Posterior cingulate gyrus (tissue), 11 donors: Measurements from ENCODE around the gene SCAP.

Experiments used
- DNase-seq, 10 donors: peaks; one replicate each; pipeline versions ENCODE4 v3.0.0 to v3.0.0-alpha.2; 2020 to 2021; ENCODE audit warnings: mixed read lengths in 3 of 10
- intact Hi-C: fragments of 100-400 bp; cut with DNase I; formaldehyde crosslinking; loops from one replicate; pipeline ENCODE4 v1.15.1; 2023

SCAP gene

DNA sequence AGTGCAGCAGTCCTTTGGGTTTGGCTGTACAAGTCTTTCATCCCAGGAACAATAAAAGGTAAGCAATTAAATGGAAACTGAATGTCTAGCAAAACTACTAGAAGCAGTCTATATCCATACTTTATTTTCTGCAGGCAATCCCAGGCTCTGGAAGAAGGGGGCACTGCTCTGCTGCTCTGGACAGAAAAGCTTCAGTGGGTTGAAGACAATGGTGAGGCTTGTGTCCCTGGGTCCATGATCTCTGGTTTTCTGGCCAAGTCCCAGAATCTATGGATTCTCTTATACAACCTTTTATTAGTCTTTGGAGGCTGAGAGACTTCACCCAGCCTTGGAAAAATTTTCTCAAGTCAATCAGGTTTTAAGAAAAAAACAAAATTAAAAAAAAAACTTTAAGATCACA, 35.6 kb downstream of the SCAP start:
- intact Hi-C loops, result loop anchor here (2.0 kb wide), 2 partner anchors 35 to 73 kb away; partner anchors contain the start of genes ELP6 and SCAP
- peak in 5 of 10 donors; percentile 21 to 89 (median 45) for DNase-seq

DNA sequence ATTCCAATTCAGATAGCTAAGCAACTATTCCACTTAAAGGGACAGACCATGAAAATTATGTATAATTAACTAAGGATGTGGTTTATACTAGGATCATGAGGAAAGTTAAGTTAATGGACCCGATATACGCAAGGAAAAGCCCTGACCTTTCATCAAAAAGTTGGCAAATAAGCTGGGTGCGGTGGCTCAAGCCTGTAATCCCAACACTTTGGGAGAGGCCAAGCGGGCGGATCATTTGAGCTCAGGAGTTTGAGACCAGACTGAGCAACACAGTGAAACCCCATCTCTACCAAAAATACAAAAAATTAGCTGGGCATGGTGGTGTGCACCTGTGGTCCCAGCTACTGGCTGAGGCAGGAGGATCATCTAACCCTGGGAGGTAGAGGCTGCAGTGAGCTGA, 39.6 kb downstream of the SCAP start:
- intact Hi-C loops, result no loop called here
- no peak for DNase-seq

DNA sequence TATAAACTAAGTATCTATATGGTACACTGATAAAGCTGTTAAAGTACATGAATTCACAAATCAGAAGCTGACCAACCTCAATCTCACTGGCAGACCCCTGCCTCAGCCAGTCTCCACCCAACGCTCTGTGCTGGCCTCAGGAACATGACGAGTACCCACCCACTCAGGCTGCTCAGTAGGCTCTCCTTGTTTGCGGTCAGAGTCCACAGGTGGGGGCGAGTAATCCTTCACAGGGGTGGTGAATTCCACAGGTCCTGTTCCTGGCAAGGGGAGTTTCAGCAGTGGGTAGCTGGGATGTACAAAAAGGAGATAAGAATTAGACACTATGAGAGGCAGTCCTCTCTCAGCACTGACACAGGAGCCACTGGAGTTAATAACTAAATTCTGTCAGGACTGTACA, 40.9 kb downstream of the SCAP start:
- DNase-seq, result no peak
- intact Hi-C loops, result no loop called here

DNA sequence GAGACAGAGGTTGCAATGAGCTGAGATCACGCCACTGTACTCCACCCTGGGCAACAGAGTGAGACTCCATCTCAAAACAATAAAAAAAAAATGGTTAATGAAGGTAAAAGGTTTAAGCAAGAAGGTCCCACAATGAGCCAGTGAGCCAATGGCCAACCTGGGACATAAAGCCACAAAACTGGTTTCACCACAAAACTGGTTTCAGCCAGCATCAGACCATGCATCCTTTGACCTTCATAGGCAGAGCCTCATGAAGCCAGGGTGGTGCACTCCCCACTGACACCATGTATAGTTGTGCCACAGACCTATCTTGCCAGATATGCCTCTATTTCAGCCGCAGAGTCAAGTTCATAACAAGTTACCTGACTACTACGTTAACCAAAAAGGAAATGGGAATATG, 41.9 kb downstream of the SCAP start:
- intact Hi-C loops, result no loop called here
- no peak for DNase-seq

DNA sequence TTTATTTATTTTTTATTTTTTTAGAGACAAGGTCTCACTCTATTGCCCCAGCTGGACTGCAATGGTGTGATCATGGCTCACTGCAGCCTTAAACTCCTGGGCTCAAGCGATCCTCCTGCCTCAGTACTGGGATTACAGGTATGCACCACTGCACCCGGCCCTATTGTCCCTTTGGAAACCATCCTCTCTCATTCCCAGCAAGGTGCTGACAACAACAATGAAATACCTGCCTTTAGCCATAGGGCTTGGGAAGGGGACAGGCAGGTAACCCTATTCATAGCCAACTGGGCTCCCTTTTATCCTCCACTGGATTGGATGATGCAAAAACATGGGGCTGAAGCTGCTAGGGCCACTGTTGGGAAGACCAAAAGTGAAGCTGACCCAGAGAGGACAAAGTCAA, 43.1 kb downstream of the SCAP start:
- DNase-seq, result no peak
- intact Hi-C loops, result no loop called here

DNA sequence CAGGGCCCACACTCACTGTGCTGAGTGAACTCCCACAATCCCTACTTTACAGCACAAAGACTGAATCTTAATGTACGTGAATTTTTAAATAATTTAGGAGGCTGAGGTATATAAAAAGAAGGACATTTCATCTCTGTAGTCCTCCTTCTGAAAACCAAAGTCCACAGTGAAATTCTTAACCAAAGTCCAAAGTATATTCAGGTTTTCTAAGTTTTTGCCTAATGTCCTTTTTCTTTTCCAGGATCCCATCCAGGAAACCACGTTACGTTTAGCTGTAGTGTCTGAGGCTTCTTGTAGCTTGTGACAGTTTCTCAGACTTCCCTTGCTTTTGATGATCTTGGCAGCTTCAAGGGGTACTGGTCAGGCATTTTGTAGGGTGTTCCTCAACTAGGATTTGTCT, 44.5 kb downstream of the SCAP start:
- intact Hi-C loops, result no loop called here
- DNase-seq, result no peak

DNA sequence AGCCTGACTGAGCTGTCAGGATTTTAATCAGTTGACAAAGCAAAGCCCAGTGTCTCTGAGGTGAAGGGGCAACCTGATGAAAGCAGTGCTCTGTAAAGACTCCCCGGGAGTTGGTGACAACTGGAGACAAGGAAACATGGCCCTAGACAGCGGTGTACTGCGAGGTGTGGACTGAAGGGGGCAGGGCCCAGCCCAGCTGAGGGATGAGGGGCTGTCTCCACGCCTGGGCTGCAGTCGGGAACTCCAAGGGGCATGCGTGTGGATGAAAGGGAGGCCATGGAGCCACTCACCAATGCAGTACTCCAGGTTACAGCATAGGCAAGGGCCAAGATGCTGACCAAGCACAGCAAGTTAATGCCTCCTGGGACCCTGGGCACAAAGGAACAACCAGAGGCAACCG, 45.1 kb downstream of the SCAP start:
- DNase-seq, result no peak
- intact Hi-C loops, result no loop called here

DNA sequence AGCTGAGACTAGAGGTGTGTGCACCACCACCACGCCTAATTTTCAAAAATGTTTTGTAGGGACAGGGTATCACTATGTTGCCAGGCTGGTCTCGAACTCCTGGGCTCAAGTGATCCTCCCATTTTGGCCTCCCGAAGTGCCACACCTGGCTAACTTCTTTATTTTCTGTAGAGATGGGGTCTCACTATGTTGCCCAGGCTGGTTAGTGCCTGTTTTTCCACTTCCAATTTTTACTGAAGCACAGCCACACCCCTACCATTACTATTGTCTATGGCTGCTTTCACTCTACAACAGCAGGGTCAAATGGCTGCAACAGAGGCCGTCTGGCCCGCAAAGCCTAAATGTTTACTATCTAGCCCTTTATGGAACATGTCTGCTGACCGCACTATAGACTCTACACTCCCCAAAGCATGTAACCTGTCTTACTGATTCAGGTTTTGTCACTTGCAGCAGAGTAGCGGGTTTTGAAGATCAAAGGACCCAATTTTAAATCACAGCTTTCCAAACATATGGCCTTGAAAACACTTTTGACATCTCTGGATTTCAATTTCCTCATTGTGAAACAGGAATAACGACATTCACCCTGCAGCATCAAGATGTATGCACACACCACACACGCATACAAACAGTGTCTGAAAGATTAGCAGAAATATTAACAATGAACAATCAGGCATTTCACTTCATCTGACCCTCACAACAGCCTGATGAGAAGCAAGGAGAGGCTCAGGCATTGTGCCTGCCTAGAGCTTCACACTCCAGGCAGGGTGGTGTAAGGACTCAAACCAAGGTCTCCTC, 46.1 kb downstream of the SCAP start:
- peak in 1 of 10 donors; percentile 18 for DNase-seq
- intact Hi-C loops, result no loop called here

DNA sequence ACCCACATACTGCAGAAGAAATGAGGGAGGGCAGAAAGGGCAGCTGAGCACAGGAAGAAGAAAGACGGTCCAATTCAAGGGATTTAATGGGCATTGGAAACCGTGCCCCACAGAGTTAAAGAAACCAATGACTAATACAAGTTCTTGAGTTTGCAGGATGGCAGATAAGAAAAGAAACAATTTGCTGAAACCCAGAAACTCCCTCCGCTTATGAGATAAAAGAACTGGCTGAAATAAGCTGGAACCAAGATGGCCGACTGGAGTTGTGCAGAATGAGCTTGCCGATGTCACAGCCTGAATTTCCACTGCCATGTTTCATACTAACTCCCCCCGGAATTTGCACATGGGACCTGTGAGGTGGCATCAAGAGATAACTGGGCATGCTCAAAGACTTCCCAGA, 47.1 kb downstream of the SCAP start:
- DNase-seq, result no peak
- intact Hi-C loops, result no loop called here

DNA sequence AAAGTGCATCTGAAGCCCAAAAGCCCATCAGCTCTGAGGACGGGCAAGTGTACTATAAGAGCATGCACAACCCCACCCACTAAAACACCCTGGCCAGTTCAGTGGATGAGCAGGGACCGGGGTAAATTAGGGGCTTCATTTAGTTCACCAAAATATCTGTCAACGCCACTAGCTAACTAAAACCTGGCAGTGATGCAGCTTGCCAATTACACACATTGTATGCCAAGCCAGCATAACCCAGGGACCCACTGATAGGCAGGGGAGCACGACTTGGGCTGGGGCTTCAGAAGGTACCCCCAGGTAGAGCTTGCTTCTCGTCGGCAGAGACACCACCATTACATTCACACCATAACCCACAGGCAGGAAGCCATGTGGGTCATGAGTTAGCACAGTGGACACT, 47.9 kb downstream of the SCAP start:
- intact Hi-C loops, result no loop called here
- peak in 1 of 10 donors; percentile 8 for DNase-seq

DNA sequence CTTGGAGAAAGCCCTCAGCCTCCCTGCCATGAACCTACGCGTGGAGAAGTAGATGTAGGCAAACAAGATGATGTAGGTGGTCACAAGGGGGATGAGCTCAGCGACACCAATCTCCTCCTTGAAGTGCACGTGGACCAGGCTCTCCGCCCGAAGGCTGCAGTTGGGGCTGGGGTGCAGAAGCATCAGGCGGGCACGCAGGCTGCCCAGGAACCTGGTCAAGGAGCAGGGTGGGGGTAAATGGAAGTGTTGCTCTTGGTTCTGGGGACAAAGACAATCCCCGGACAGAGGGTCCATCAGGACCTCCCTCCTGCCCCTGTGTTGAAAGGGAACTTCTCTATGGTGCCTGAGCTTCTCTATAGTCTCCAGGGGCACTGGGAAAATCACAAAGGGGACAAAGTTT, 49.8 kb downstream of the SCAP start:
- DNase-seq, result peak in 3 of 10 donors; percentile 4 to 61 (median 40)
- intact Hi-C loops, result no loop called here

DNA sequence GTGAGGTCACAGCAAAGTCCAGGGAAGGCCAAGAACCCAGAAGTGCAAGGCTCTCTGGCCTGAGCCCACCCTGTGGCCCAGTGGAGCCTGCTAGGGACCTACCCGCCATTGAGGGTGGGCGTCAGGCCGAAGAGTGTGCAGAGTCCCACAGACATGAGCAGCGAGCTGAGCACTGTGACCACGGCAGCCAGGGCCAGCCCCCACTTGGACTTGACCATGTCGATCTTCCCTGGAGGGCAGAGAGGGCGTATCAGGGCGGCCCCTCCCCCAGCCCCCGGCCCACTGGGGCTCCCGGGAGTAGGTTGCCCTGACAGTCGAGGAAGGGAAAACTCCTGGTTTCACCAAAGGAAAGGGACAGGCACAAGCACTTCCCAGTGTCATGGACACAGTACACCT, 50.4 kb downstream of the SCAP start:
- intact Hi-C loops, result no loop called here
- DNase-seq, result peak in 3 of 10 donors; percentile 52 to 63 (median 59)

DNA sequence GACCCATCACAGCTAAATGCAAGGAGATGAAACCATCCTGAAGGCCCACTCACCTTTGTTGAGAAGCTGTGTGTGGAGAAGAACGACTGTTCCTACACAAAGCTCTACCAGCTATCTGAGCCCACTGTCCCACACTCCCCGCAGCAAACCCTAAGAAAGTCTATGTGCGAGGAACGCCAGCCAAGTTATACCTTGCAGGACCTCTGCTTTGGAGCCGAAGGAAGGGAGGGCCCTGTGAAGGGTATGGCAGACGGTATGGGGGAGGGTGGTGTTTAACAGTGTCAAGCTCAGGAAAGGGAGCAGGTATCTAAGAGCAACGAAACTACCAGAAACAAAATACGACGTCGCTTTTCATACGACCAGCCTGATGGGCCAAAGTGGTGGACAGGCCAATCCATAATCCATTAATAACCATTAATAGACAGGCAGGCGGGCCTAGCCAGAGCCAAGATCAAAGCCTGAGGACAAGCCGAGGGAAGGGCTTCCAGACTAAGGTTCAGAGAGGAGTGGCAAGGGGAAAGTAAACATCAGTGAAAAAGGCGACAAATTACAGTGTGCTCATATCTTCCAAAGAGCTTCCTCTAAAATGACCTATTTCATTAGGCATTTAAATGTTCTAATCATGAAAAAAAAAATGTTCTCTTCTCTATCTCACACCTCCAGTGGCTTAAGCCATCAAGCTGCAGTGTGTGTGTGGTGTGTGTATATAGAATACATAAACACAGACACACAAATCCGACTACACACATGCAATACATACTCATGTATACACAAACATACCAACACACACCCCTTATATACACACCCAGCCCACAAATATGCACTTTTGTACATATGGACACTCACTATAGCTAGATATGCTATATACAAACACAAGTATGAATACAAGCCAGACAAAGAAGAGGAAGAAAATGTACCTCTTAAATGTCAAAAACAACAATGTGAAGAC, 51.0 kb downstream of the SCAP start:
- intact Hi-C loops, result no loop called here
- DNase-seq, result peak in 3 of 10 donors; percentile 13 to 38 (median 24)

DNA sequence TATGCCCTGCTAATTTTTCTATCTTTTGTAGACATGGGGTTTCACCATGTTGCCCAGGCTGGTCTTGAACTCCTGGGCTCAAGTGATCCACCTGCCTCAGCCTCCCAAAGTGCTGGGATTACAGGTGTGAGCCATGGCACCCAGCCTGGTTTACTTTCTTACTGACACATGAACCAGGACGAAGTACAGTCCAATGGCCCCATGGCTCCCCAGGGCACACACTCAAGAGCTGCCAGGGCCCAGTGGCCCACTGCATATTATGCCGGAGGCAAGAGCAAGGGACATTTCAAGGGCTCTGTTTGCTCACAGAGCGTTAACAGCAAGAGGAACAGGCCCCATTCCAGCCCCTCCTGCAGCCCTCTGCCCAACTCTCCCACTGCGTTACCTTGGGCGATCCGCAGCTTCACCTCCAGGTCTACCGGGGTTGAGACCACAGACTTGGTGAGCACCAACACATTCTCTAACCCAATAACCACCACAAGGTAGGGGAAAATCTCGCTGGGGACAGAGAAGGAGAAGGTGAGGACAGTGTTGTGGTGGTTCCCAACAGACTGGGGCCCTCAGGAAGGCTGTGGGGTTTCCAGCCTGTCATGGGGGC, 52.1 kb downstream of the SCAP start:
- DNase-seq, result peak in 3 of 10 donors; percentile 28 to 63 (median 57)
- intact Hi-C loops, result no loop called here

DNA sequence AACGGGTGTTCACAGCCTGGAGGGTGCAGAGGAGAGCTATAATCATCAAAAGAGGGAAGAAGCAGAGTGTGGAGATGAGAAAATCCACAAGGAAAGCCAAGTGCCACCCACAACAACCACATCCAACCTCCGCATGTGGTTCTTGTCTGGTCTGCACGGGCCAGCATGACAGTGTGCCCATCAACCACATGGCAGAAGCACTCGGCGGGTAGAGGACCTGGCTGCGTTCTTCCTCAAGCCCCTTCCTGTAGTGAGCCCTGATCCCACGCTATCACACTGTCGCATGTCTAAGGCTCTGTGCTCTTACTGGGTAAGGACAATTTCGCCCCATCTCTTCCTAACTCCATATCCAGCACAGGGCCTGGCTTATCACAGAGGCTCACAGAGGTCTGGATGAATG, 53.0 kb downstream of the SCAP start:
- intact Hi-C loops, result no loop called here
- peak in 4 of 10 donors; percentile 33 to 86 (median 78) for DNase-seq

DNA sequence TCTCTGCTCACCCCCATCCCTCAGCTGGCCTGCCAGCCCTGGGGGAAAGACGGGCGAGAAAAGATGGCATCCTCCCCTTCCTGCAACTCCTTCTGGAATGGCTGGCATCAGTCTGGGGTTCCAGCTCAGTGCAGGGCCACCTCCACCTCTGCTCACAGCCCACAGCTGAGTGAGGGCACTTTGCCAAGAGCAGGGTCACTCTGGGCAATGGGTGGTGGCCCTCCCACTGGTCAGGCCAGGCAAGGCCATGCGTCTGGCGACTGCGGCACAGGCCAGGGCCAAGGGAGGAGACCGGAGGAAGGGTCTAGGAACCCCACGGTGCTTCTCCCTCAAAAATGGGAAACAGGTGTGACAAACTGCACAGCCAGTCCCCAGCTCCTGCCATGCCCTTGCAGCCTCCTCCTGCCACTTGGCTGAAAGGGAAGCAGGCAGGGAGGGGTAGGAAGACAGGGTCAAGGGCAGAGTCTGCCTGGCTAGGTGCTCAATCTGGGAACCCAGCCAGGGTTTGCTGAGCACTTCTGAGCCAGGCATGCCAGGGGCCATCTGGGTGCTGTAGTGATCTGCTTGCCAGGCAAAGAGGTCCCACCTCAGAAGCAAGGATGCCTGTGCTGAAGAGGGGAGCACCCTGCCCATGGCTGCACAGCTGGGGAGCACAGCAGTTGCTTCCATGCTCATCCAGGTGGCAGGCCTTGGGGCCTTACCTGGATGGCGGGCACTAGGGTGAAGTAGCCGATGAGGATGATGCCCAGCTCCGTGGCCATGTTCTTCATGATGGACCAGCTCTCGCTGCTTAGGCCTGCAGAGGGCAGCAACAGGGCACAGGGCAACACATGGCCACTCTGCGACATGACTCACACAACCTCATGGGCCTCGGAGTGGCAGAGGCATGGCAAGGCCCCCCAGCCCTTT, 53.7 kb downstream of the SCAP start:
- peak in 4 of 10 donors; percentile 14 to 87 (median 77) for DNase-seq
- intact Hi-C loops, result loop anchor here (1.0 kb wide), 1 partner anchor 53 kb away; the partner anchor contains the start of gene SCAP

DNA sequence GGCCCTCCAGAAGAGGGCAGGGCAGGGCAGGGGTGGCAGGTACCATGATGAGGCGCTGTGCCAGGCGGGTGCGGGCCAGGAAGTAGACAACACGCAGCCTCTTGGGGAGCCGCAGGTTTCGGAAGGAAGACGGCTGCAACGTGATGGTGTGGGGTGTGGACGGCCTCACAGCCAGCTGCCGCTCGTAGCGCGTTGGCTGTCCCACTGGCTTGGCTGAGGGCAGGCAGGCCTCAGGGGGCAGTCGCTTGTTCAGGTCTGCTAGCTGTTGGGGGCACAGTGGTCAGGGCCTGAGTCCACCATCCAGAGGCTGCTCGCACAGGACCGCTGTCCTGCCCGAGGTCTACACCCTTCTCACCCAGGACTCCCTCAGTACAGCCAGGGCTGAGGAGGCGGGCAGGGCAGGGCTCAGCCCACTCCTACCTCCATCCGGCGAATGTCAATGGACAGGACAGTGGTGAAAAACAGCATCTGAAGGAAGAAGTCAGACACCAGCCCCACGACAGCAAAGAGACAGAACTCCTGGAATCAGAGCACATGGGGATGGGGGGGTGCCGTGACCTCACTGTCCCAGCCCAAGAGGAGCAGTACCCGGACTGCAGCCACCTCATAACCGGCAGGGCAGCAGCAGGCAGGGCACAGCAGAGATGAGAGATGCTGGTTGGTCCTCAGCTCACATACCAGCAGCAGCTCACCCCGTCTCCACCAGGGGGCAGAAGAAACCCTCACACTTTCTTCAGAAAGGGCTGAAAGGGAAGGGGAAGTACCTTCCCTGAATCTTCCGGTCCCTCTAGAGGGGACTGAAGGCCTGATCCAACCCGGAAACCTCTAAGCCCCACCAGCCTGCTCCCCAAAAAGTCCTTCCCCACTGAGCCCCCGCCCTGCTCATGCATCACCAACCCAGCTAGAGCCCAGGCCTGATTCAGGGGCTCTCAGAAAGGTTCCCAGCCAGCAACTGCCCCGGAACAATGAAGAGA, 54.9 kb downstream of the SCAP start:
- peak; percentile 73 to 97 (median 90) for DNase-seq
- intact Hi-C loops, result loop anchor here (1.0 kb wide), 1 partner anchor 55 kb away; the partner anchor contains the start of gene SCAP

DNA sequence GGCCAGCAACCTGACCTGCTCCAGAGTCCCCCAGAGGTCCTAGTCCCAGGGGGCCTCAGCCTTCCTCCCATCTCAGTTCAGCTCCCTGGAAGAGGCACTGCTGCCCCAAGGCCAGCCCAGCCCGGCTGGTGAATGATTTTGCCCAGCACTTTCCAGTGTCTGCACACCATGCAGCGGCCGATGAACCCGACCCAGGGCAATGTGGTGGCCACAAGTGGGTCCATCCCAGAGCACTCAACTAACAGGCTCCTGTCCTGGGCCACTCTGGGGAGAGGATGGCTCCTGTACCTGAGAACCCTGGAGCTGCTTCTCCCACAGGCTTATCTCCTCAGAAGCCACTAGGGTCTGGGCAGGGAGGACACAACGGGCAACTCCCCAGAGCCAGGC, 55.7 kb downstream of the SCAP start:
- intact Hi-C loops, result no loop called here
- DNase-seq, result peak in 3 of 10 donors; percentile 39 to 73 (median 57)
